Measurements from ENCODE around the gene NHEJ1.

- no peak for TF ChIP-seq CTCF (IDR thresholded peaks at IDR 0.05)
- no peak for TF ChIP-seq POLR2A (IDR thresholded peaks at IDR 0.05)
Observed at GRCh38 chr2:219094171-219094570, 66.4 kb downstream of the NHEJ1 start.
